Naive thymus-derived CD4-positive, alpha-beta T cell (primary cell): ENCODE results near the gene MOSPD2. TPM values are rescaled to one million over a fixed set of nuclear protein-coding genes. Genes with fewer than 3 reads are reported as not detected.

Experiments
- ATAC-seq: fragments of 150-1000 bp; cut with Tn5 transposase; 2 replicates; pipeline ENCODE4 v1.10.0; 2021; ENCODE audit warnings: mild to moderate bottlenecking, moderate library complexity
- CTCF ChIA-PET: fragments of 350-600 bp; sonication (Branson Sonifier 250); formaldehyde crosslinking; loops from one replicate; lab custom pipeline; 2021; ENCODE audit warnings: antibody characterized with exemption; lab: Charles Lee
- POLR2A ChIA-PET: fragments of 350-600 bp; sonication (Branson Sonifier 250); formaldehyde crosslinking; loops from one replicate; lab custom pipeline; 2021; ENCODE audit warnings: antibody characterized with exemption, inconsistent platforms; lab: Charles Lee
- DNase-seq, 9 donors: peaks; one replicate each; pipeline versions ENCODE4 v3.0.0 to v3.0.0-alpha.2; 2020 to 2022; ENCODE audit warnings: mixed read lengths in 1 of 9
- H3K27ac ChIP-seq: one replicate; pipeline ENCODE4 v1.7.0; 2013; ENCODE audit warnings: mild to moderate bottlenecking, low read depth, low read length, moderate library complexity
- H3K27me3 ChIP-seq, 2 donors: one replicate each; pipeline ENCODE4 v1.7.0; 2013; ENCODE audit warnings: low read length in 2 of 2, mild to moderate bottlenecking in 2 of 2, moderate library complexity in 2 of 2; ENCODE audit not compliant: control insufficient read depth in 2 of 2, insufficient read depth in 2 of 2
- H3K36me3 ChIP-seq, 3 experiments: 1 replicate in 2 of 3; 2 replicates in 1 of 3; pipeline ENCODE4 v1.7.0; 2013; ENCODE audit warnings: low read length in 3 of 3, mild to moderate bottlenecking in 3 of 3, moderate library complexity in 1 of 3; ENCODE audit not compliant: insufficient read depth in 3 of 3, control insufficient read depth in 2 of 3
- H3K4me1 ChIP-seq, 2 donors: one replicate each; pipeline ENCODE4 v1.7.0; 2013; ENCODE audit warnings: low read length in 2 of 2, mild to moderate bottlenecking in 2 of 2, moderate library complexity in 1 of 2; ENCODE audit not compliant: control insufficient read depth in 2 of 2, insufficient read depth in 2 of 2
- H3K4me3 ChIP-seq: 2 replicates; pipeline ENCODE4 v1.7.0; 2013; ENCODE audit warnings: mild to moderate bottlenecking, low read length
- H3K9me3 ChIP-seq, 3 experiments: 1 replicate in 2 of 3; 2 replicates in 1 of 3; pipeline ENCODE4 v1.7.0; 2013; ENCODE audit warnings: low read length in 3 of 3; ENCODE audit not compliant: control insufficient read depth in 2 of 3
- H3K27ac Mint-ChIP-seq, 9 donors: one replicate each; pipeline ENCODE4 v1.8.0; 2020 to 2022; ENCODE audit warnings: mixed read lengths in 9 of 9, mild to moderate bottlenecking in 8 of 9, moderate library complexity in 5 of 9, inconsistent platforms in 2 of 9
- H3K27me3 Mint-ChIP-seq, 5 donors: one replicate each; pipeline ENCODE4 v1.8.0; 2021 to 2022; ENCODE audit warnings: mixed read lengths in 5 of 5, mild to moderate bottlenecking in 1 of 5
- H3K36me3 Mint-ChIP-seq, 5 donors: one replicate each; pipeline ENCODE4 v1.8.0; 2020 to 2022; ENCODE audit warnings: mixed read lengths in 5 of 5, mild to moderate bottlenecking in 3 of 5, inconsistent platforms in 1 of 5
- H3K4me1 Mint-ChIP-seq, 7 donors: one replicate each; pipeline ENCODE4 v1.8.0; 2020 to 2022; ENCODE audit warnings: mixed read lengths in 7 of 7, mild to moderate bottlenecking in 3 of 7, inconsistent platforms in 1 of 7
- H3K4me3 Mint-ChIP-seq, 10 donors: one replicate each; pipeline ENCODE4 v1.8.0; 2020 to 2022; ENCODE audit warnings: mild to moderate bottlenecking in 10 of 10, mixed read lengths in 10 of 10, moderate library complexity in 6 of 10, inconsistent platforms in 2 of 10
- H3K9me3 Mint-ChIP-seq, 11 donors: one replicate each; pipeline ENCODE4 v1.8.0; 2020 to 2022; ENCODE audit warnings: mixed read lengths in 11 of 11, mild to moderate bottlenecking in 4 of 11, inconsistent platforms in 1 of 11, moderate library complexity in 1 of 11
- intact Hi-C, 2 donors: fragments of 100-400 bp; cut with micrococcal nuclease; formaldehyde crosslinking; loops; one replicate each; pipeline ENCODE4 v1.15.1; 2023
- polyA plus RNA-seq, 2 donors: library from polyadenylated mRNA; unstranded; fragments of 300-500 nt; fragmentation: Illumina TruSeq; gene quantifications; one replicate each; pipeline ENCODE4 v1.2.3, GENCODE V29; 2021
- total RNA-seq, 6 experiments: library from RNA in 5 of 6; stranded (reverse) in 5 of 6; gene quantifications; 1 replicate in 5 of 6; 2 replicates in 1 of 6; pipeline ENCODE4 v1.2.3 and lab custom pipeline; 2021 to 2026

Gene MOSPD2
- total and polyA plus RNA-seq, 7 experiments from 2014 or later: 5.3 to 15.7 (median 10.6) TPM

DNA sequence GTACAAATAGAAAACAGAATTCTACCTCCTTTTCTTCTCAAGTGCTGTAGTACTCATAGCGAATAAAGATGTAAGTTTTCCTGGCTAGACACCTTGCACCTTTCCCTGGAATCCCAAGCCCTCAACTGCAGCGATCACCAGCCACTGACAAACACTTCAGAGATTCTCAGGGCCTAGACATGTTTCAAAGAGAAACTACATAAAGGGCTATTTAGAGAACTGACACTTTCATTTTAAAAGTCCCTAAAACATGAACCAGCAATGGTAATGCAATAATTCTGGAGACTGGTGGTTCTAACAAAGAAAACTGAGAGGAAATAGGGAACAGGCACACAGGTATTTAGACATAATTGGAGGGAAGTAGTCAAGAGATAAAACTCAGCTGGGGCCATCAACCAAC, 36.1 kb upstream of the MOSPD2 start:
- intact Hi-C loops: no loop called here
- Mint-ChIP-seq H3K4me1 (no peaks in the 10 kb centered on the region), H3K27me3 (no peaks in the 10 kb centered on the region), H3K4me3 (no peak overlapping the region), H3K9me3 (peaks cover 0 to 2% (median 0%) of the 10 kb centered on the region in 11 donors), H3K27ac (no peak overlapping the region), H3K36me3 (peaks cover 0 to 19% (median 12%) of the 10 kb centered on the region in 5 donors)
- POLR2A ChIA-PET: no interaction called here
- CTCF ChIA-PET: no interaction called here
- no peak overlapping the region for H3K27ac ChIP-seq
- DNase-seq: no peak
- no peak overlapping the region for H3K4me3 ChIP-seq
- H3K4me1 ChIP-seq: no peaks in the 10 kb centered on the region
- ATAC-seq: no peak
- H3K36me3 ChIP-seq: no peaks in the 10 kb centered on the region
- no peaks in the 10 kb centered on the region for H3K9me3 ChIP-seq
- no peaks in the 10 kb centered on the region for H3K27me3 ChIP-seq

DNA sequence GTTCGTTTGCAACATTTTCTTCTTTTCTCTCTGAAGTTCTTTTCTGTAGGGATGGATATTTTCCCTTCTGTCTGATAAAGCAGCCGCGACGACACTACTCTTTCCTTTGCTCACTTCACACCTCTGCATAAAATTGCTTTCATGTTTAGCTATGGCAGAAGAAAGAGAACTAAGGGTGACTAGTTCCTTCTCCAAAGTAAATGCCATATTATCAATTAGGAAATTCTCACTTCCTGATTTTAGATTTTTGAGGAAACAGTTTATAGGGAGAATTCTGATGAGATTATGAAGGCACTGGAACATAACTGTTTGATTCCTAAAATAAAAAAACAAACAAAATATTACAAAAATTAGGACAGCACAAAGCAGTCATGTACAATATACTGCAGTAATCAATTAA, 29.6 kb upstream of the MOSPD2 start:
- no peaks in the 10 kb centered on the region for H3K9me3 Mint-ChIP-seq
- no peaks in the 10 kb centered on the region for H3K36me3 ChIP-seq
- POLR2A ChIA-PET: no interaction called here
- no peak overlapping the region for H3K27ac ChIP-seq
- H3K4me1 Mint-ChIP-seq: no peaks in the 10 kb centered on the region
- CTCF ChIA-PET: no interaction called here
- DNase-seq (no peak), ATAC-seq (no peak)
- no peak overlapping the region for H3K4me3 Mint-ChIP-seq
- no peaks in the 10 kb centered on the region for H3K27me3 ChIP-seq
- no peaks in the 10 kb centered on the region for H3K4me1 ChIP-seq
- H3K27ac Mint-ChIP-seq: no peak overlapping the region
- no peaks in the 10 kb centered on the region for H3K27me3 Mint-ChIP-seq
- no peaks in the 10 kb centered on the region for H3K9me3 ChIP-seq
- no peak overlapping the region for H3K4me3 ChIP-seq
- H3K36me3 Mint-ChIP-seq: peaks cover 0 to 16% (median 8%) of the 10 kb centered on the region in 5 donors
- intact Hi-C loops: no loop called here

DNA sequence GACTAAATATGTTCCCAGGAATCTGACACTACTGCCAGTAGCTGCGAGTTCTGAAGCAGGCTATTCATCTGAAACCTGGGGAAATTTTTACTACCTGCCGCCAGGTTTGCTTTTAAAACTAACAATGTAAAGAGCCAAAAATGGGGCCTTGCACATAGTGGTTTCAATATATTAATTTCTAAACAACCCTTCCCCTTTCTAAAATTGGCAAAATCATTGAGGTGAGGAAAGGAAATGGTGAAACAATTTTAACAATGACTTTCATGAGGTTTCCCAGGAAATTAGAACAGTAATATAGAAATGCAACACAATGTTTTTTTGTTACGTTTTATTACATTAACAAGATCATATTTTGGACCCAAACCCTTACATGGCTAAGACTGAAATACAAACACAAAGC, 21.7 kb upstream of the MOSPD2 start:
- Mint-ChIP-seq H3K4me1 (no peaks in the 10 kb centered on the region), H3K9me3 (no peaks in the 10 kb centered on the region), H3K4me3 (no peak overlapping the region), H3K27ac (no peak overlapping the region), H3K36me3 (peaks cover 0 to 13% (median 6%) of the 10 kb centered on the region in 5 donors), H3K27me3 (no peaks in the 10 kb centered on the region)
- DNase-seq (no peak), ATAC-seq (no peak)
- no peaks in the 10 kb centered on the region for H3K36me3 ChIP-seq
- ChIA-PET CTCF (no interaction called here), POLR2A (no interaction called here)
- no peak overlapping the region for H3K27ac ChIP-seq
- no peak overlapping the region for H3K4me3 ChIP-seq
- intact Hi-C loops: no loop called here
- no peaks in the 10 kb centered on the region for H3K9me3 ChIP-seq
- H3K27me3 ChIP-seq: no peaks in the 10 kb centered on the region
- no peaks in the 10 kb centered on the region for H3K4me1 ChIP-seq

DNA sequence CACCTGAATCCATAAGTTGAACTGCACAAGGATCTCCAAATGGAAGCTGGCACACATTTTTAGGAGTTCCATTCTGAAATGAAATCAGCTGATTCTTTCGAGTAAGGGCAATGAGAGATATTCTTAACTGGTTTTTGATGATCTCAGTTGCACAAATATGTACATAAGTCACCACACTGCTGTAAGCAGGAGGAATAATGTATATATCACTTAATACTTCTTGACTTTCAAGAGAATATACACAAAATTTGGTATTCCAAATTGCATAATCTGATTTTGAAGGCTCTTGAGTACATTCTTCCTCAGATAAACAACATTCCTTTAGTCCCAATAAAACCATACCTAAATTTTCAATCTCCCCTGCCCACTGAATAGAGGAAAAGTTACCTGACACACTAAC, 8.6 kb upstream of the MOSPD2 start:
- DNase-seq (no peak), ATAC-seq (no peak)
- Mint-ChIP-seq H3K4me3 (no peak overlapping the region), H3K4me1 (peaks cover 0 to 6% (median 0%) of the 10 kb centered on the region in 7 donors), H3K36me3 (peaks cover 0 to 30% (median 7%) of the 10 kb centered on the region in 5 donors), H3K27ac (no peak overlapping the region), H3K27me3 (no peaks in the 10 kb centered on the region), H3K9me3 (peaks cover 0 to 11% (median 0%) of the 10 kb centered on the region in 11 donors)
- H3K36me3 ChIP-seq: no peaks in the 10 kb centered on the region
- POLR2A ChIA-PET: no interaction called here
- no peaks in the 10 kb centered on the region for H3K4me1 ChIP-seq
- H3K9me3 ChIP-seq: no peaks in the 10 kb centered on the region
- CTCF ChIA-PET: no interaction called here
- no peaks in the 10 kb centered on the region for H3K27me3 ChIP-seq
- intact Hi-C loops: no loop called here
- H3K4me3 ChIP-seq: no peak overlapping the region
- no peak overlapping the region for H3K27ac ChIP-seq

DNA sequence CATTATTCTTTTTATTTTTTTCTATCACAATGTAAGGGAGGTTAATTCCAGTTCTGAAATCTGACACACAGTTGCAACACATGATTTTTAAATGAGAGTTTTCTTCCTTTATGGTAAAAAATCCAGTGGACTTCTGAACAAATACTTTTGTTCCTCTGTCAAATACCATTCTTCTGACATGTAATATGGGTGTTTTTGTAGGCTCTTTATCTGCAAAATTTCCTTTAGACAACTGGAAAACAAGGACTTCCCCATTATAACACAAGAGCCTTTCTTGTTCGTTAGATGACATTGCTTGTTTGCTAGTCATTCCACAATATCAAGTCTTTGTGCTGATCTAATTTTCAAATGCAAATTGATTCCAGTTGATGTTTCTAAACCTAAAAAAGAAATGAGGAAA, 8.0 kb upstream of the MOSPD2 start:
- peaks cover 0 to 11% (median 0%) of the 10 kb centered on the region in 11 donors for H3K9me3 Mint-ChIP-seq
- no peak for ATAC-seq
- no peaks in the 10 kb centered on the region for H3K9me3 ChIP-seq
- no peak overlapping the region for H3K27ac ChIP-seq
- ChIA-PET POLR2A (no interaction called here), CTCF (no interaction called here)
- intact Hi-C loops: no loop called here
- H3K36me3 Mint-ChIP-seq: peaks cover 0 to 30% (median 7%) of the 10 kb centered on the region in 5 donors
- H3K4me1 Mint-ChIP-seq: peaks cover 0 to 7% (median 0%) of the 10 kb centered on the region in 7 donors
- H3K4me3 ChIP-seq: no peak overlapping the region
- DNase-seq: no peak
- H3K36me3 ChIP-seq: no peaks in the 10 kb centered on the region
- no peaks in the 10 kb centered on the region for H3K27me3 Mint-ChIP-seq
- H3K4me3 Mint-ChIP-seq: no peak overlapping the region
- no peaks in the 10 kb centered on the region for H3K27me3 ChIP-seq
- H3K4me1 ChIP-seq: no peaks in the 10 kb centered on the region
- no peak overlapping the region for H3K27ac Mint-ChIP-seq

DNA sequence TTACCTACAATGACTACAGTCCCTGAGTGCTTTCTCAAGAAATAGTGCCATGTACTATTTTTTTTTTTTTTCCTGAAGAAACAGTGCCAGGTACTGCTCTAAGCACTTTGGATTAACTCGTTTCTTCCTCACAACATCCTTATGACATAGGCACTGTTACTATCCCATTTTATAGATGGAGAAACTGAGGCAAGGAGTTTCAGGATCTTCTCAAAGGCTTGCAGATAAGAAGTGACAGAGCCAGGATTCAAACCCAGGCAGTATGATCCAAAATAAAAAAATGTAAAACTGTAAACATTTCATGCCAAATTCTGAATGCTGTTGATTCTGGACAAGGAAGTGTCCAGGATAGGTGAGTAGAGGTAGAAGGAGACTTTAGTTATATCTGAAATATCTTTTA, 1.5 kb upstream of the MOSPD2 start:
- no peak for ATAC-seq
- H3K36me3 ChIP-seq: no peaks in the 10 kb centered on the region
- H3K36me3 Mint-ChIP-seq: peaks cover 0 to 20% (median 6%) of the 10 kb centered on the region in 5 donors
- H3K27ac Mint-ChIP-seq: peak overlapping the region in 1 of 9 donors; percentile 29
- H3K9me3 ChIP-seq: no peaks in the 10 kb centered on the region
- no peaks in the 10 kb centered on the region for H3K27me3 ChIP-seq
- H3K4me3 Mint-ChIP-seq: peak overlapping the region in 8 of 10 donors; percentile 21 to 82 (median 48)
- DNase-seq: no peak
- H3K27ac ChIP-seq: no peak overlapping the region
- no peak overlapping the region for H3K4me3 ChIP-seq
- peaks cover 0 to 8% (median 0%) of the 10 kb centered on the region in 11 donors for H3K9me3 Mint-ChIP-seq
- H3K4me1 ChIP-seq: peaks cover 4 to 9% of the 10 kb centered on the region in 2 donors
- intact Hi-C loops: loop anchor here (2.0 to 10.0 kb wide), 8 partner anchors 273 to 1996 kb away; partner anchors contain the start of genes CTPS2 (in 1 of the 2), GEMIN8 (in 1 of the 2), OFD1 (in 1 of the 2) and TRAPPC2 (in 1 of the 2)
- ChIA-PET CTCF (no interaction called here), POLR2A (no interaction called here)
- H3K4me1 Mint-ChIP-seq: peaks cover 0 to 30% (median 13%) of the 10 kb centered on the region in 7 donors
- no peaks in the 10 kb centered on the region for H3K27me3 Mint-ChIP-seq

DNA sequence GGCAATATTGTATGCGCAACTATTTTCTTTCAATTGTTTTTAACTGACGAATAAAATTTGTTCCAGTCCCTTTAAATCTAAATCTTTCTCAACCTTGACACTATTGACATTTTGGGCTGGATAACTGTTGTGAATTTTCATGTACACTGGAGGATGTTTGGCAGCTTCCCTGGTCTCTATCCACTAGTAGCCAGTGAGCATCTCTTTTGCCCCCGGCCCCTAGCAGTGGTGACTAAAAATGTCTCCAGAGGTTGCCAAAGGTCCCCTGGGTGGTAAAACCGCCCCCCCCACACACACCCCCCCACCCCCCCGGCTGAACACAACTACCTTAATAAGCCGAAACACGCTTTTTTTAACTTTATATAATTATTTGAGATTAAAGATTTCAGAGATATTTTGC, 866 bp upstream of the MOSPD2 start:
- H3K4me1 Mint-ChIP-seq: peaks cover 0 to 33% (median 13%) of the 10 kb centered on the region in 7 donors
- peak overlapping the region; percentile 76 for H3K4me3 ChIP-seq
- peak overlapping the region; percentile 82 to 94 (median 88) for H3K4me3 Mint-ChIP-seq
- peak overlapping the region; percentile 76 for H3K27ac ChIP-seq
- H3K9me3 ChIP-seq: no peaks in the 10 kb centered on the region
- DNase-seq: no peak
- peaks cover 0 to 18% (median 6%) of the 10 kb centered on the region in 5 donors for H3K36me3 Mint-ChIP-seq
- H3K27me3 Mint-ChIP-seq: no peaks in the 10 kb centered on the region
- no peak for ATAC-seq
- ChIA-PET POLR2A (interaction anchor here (1.5 kb wide), 1 partner anchor 462 kb away, joined by 5 read pairs; no protein-coding TSS in a partner anchor), CTCF (no interaction called here)
- H3K27me3 ChIP-seq: no peaks in the 10 kb centered on the region
- peak overlapping the region in 6 of 9 donors; percentile 40 to 88 (median 75) for H3K27ac Mint-ChIP-seq
- peaks cover 4 to 9% of the 10 kb centered on the region in 2 donors for H3K4me1 ChIP-seq
- H3K9me3 Mint-ChIP-seq: peaks cover 0 to 2% (median 0%) of the 10 kb centered on the region in 11 donors
- intact Hi-C loops: loop anchor here (2.0 to 10.0 kb wide), 8 partner anchors 272 to 1995 kb away; partner anchors contain the start of genes CTPS2 (in 1 of the 2), GEMIN8 (in 1 of the 2), OFD1 (in 1 of the 2) and TRAPPC2 (in 1 of the 2)
- H3K36me3 ChIP-seq: no peaks in the 10 kb centered on the region
